Right lobe of liver (tissue), 4 donors: ENCODE results near the gene LMTK2.

ENCODE experiments used
- POLR2A ChIP-seq: fragments of 450-650 bp; IDR thresholded peaks from one replicate; pipeline ENCODE4 v1.6.1; 2017; ENCODE audit warnings: antibody characterized with exemption, mild to moderate bottlenecking
- TF ChIP-seq, protein P1 (sequence below), 4 donors: fragments of 200-600 bp in 3 of 4; fragments of 450-650 bp in 1 of 4; IDR thresholded peaks; one replicate each; pipeline versions ENCODE4 v1.5.1 to v1.8.0; 2016 to 2022; ENCODE audit warnings: antibody characterized with exemption in 4 of 4, mild to moderate bottlenecking in 2 of 4
- donor health status: DM: no; HTN: no; CAD: no.
- donor health status: DM: no; HTN: no; CAD: no.
- donor health status: DM: no; HTN: yes; CAD: no.

DNA sequence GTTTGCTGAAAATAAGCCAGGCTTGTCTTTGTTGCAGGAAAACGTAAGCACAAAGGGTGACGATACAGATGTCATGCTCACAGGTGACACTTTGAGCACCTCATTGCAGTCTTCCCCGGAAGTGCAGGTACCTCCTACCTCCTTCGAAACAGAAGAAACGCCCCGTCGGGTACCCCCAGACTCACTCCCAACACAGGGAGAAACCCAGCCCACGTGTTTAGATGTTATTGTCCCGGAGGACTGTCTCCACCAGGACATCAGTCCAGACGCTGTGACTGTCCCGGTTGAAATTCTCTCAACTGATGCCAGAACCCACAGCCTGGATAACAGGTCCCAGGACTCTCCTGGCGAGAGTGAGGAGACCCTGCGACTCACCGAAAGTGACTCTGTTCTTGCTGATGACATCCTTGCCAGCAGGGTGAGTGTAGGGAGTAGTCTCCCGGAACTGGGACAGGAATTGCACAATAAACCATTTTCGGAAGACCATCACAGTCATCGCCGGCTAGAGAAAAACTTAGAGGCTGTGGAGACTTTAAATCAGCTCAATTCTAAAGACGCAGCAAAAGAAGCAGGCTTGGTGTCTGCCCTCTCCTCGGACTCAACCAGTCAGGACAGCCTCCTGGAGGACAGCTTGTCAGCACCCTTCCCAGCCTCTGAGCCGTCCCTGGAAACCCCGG, 86.3 kb downstream of the LMTK2 start:
- TF ChIP-seq, protein P1, sequence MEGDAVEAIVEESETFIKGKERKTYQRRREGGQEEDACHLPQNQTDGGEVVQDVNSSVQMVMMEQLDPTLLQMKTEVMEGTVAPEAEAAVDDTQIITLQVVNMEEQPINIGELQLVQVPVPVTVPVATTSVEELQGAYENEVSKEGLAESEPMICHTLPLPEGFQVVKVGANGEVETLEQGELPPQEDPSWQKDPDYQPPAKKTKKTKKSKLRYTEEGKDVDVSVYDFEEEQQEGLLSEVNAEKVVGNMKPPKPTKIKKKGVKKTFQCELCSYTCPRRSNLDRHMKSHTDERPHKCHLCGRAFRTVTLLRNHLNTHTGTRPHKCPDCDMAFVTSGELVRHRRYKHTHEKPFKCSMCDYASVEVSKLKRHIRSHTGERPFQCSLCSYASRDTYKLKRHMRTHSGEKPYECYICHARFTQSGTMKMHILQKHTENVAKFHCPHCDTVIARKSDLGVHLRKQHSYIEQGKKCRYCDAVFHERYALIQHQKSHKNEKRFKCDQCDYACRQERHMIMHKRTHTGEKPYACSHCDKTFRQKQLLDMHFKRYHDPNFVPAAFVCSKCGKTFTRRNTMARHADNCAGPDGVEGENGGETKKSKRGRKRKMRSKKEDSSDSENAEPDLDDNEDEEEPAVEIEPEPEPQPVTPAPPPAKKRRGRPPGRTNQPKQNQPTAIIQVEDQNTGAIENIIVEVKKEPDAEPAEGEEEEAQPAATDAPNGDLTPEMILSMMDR (IDR thresholded peaks at IDR 0.05) = no peak
- no peak for TF ChIP-seq POLR2A
